Endothelial cell (in vitro differentiated cells): Measurements from ENCODE around the gene SPC24. TPM values are rescaled to one million over a fixed set of nuclear protein-coding genes. Genes with fewer than 3 reads are reported as not detected.
"Not testable (repeated sequence)": the region's sequence is repeated elsewhere in the genome, so short reads cannot be mapped to it uniquely, and the experiment has no call there.

Source experiments
- DNase-seq: peaks from one replicate; pipeline ENCODE4 v3.0.0; 2021; ENCODE audit warnings: low spot score
- H3K27ac Mint-ChIP-seq: one replicate; pipeline ENCODE4 v1.8.0; 2021; ENCODE audit warnings: mixed read lengths, inconsistent platforms; ENCODE audit not compliant: unreplicated experiment
- H3K27me3 Mint-ChIP-seq: one replicate; pipeline ENCODE4 v1.8.0; 2021; ENCODE audit warnings: mild to moderate bottlenecking, moderate library complexity, mixed read lengths, inconsistent platforms; ENCODE audit not compliant: unreplicated experiment
- H3K36me3 Mint-ChIP-seq: one replicate; pipeline ENCODE4 v1.8.0; 2021; ENCODE audit warnings: mild to moderate bottlenecking, low read depth, mixed read lengths, inconsistent platforms; ENCODE audit not compliant: unreplicated experiment
- H3K4me1 Mint-ChIP-seq: one replicate; pipeline ENCODE4 v1.8.0; 2021; ENCODE audit warnings: mild to moderate bottlenecking, mixed read lengths, inconsistent platforms; ENCODE audit not compliant: unreplicated experiment
- H3K4me3 Mint-ChIP-seq: one replicate; pipeline ENCODE4 v1.8.0; 2021; ENCODE audit warnings: mild to moderate bottlenecking, mixed read lengths, inconsistent platforms; ENCODE audit not compliant: unreplicated experiment
- H3K9me3 Mint-ChIP-seq: one replicate; pipeline ENCODE4 v1.8.0; 2021; ENCODE audit warnings: mixed read lengths, inconsistent platforms; ENCODE audit not compliant: unreplicated experiment
- total RNA-seq: library from RNA; stranded (reverse); fragmentation: NEBNext Ultra II Directional; extraction: Animal tissue kit (Norgen Biotek cat#: 25700); gene quantifications from one replicate; pipeline ENCODE4 v1.2.1, GENCODE V29; 2021; ENCODE audit not compliant: unreplicated experiment
- TF ChIP-seq, protein P1 (sequence below): fragments of 200-600 bp; sonication (generic); IDR thresholded peaks from one replicate; pipeline ENCODE4 v1.5.0; 2021; ENCODE audit warnings: antibody characterized with exemption; ENCODE audit not compliant: unreplicated experiment

SPC24 gene
- total RNA-seq, 1 donor from 2014 or later = 17.0 TPM

DNA sequence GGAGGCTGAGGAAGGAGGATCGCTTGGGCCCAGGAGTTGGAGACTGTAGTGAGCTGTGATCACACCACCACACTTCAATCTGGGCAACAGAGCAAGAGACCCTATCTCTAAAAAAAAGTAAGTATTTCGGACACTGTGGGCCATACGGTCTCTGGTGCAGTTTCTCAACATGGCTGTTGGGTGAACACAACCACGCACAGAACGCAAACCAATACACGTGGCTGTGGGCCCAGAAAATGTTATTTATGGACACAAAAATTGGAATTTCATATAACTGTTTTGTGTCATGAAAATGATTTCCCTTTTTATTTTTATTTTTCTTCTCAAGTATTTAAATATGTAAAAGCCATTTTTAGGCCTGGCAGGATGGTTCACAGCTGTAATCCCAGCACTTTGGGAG is 46.8 kb downstream of the SPC24 start:
- no peaks in the 10 kb centered on the region for H3K9me3 Mint-ChIP-seq
- H3K4me3 Mint-ChIP-seq = no peak overlapping the region
- H3K27me3 Mint-ChIP-seq = peaks cover 14% of the 10 kb centered on the region
- no peak for DNase-seq
- TF ChIP-seq, protein P1, sequence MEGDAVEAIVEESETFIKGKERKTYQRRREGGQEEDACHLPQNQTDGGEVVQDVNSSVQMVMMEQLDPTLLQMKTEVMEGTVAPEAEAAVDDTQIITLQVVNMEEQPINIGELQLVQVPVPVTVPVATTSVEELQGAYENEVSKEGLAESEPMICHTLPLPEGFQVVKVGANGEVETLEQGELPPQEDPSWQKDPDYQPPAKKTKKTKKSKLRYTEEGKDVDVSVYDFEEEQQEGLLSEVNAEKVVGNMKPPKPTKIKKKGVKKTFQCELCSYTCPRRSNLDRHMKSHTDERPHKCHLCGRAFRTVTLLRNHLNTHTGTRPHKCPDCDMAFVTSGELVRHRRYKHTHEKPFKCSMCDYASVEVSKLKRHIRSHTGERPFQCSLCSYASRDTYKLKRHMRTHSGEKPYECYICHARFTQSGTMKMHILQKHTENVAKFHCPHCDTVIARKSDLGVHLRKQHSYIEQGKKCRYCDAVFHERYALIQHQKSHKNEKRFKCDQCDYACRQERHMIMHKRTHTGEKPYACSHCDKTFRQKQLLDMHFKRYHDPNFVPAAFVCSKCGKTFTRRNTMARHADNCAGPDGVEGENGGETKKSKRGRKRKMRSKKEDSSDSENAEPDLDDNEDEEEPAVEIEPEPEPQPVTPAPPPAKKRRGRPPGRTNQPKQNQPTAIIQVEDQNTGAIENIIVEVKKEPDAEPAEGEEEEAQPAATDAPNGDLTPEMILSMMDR = no peak
- H3K27ac Mint-ChIP-seq = no peak overlapping the region
- H3K4me1 Mint-ChIP-seq = no peaks in the 10 kb centered on the region
- H3K36me3 Mint-ChIP-seq = peaks cover 47% of the 10 kb centered on the region

GRCh38 chr19:11106477-11106876 is 49.1 kb downstream of the SPC24 start:
- peaks cover 10% of the 10 kb centered on the region for H3K27me3 Mint-ChIP-seq
- peaks cover 49% of the 10 kb centered on the region for H3K36me3 Mint-ChIP-seq
- DNase-seq = no peak
- H3K4me3 Mint-ChIP-seq = no peak overlapping the region
- H3K9me3 Mint-ChIP-seq = no peaks in the 10 kb centered on the region
- H3K4me1 Mint-ChIP-seq = no peaks in the 10 kb centered on the region
- TF ChIP-seq, protein P1 = no peak
- no peak overlapping the region for H3K27ac Mint-ChIP-seq

- H3K27me3 Mint-ChIP-seq = peaks cover 9% of the 10 kb centered on the region
- H3K4me1 Mint-ChIP-seq = peaks cover 3% of the 10 kb centered on the region
- H3K9me3 Mint-ChIP-seq = no peaks in the 10 kb centered on the region
- TF ChIP-seq, protein P1 = no peak
- DNase-seq = no peak
- H3K4me3 Mint-ChIP-seq = no peak overlapping the region
- H3K27ac Mint-ChIP-seq = no peak overlapping the region
- H3K36me3 Mint-ChIP-seq = peaks cover 46% of the 10 kb centered on the region
Measured at GRCh38 chr19:11105014-11105636, 50.5 kb downstream of the SPC24 start.

- Mint-ChIP-seq H3K36me3 (peaks cover 47% of the 10 kb centered on the region), H3K27ac (peak overlapping the region; percentile 40)
- not testable (repeated sequence) for H3K4me1 Mint-ChIP-seq
Measured at GRCh38 chr19:11103667-11104066, 51.9 kb downstream of the SPC24 start.

DNA sequence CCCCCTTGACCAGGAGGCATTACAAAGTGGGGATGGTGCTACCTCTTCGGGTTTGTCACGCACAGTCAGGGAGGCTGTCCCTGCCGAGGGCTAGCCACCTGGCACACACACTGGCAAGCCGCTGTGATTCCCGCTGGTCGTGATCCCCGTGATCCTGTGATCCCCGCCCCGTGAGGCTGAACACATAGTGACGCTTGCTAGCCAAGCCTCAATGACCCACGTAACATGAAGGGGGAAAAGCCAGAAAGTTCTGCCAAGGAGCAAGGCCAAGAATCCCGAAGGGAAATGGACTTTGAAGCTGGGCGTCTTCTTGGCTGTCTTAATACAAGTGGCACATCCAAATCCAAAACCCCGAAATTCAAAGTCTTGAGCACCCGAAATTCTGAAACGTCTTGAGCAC is 52.6 kb downstream of the SPC24 start:
- peaks cover 4% of the 10 kb centered on the region for H3K27me3 Mint-ChIP-seq
- peaks cover 44% of the 10 kb centered on the region for H3K36me3 Mint-ChIP-seq
- TF ChIP-seq, protein P1 = no peak
- H3K4me1 Mint-ChIP-seq = peaks cover 8% of the 10 kb centered on the region
- no peak overlapping the region for H3K27ac Mint-ChIP-seq
- no peaks in the 10 kb centered on the region for H3K9me3 Mint-ChIP-seq
- DNase-seq = no peak
- peak overlapping the region; percentile 25 for H3K4me3 Mint-ChIP-seq

More at GRCh38 chr19:11103667-11104066, 51.9 kb downstream of the SPC24 start:
- peak overlapping the region; percentile 47 for H3K4me3 Mint-ChIP-seq
- H3K9me3 Mint-ChIP-seq, H3K27me3 Mint-ChIP-seq, DNase-seq: not testable (repeated sequence)
